Measurements from ENCODE around the gene SLC5A12.

DNA sequence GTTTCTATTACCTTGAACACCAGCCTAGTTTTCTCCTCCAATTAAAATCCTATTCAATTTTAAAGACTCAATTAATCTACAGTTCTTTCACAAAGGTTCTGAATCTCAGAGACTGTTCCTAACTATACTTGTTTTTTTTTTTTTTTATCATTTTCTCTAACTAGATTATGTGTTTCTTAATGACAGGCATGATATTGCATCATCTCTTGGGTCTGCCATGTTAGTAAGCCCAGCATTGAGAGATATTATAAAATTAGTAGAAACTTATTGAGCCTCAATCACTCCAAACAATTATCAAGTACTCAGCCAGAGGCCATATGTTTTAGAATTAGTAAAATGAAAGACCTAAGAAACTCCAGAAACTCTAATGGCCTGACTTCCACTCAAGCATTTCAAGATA, 28.1 kb upstream of the SLC5A12 start:
- TF ChIP-seq POLR2A (IDR thresholded peaks at IDR 0.05): no peak
- TF ChIP-seq, protein P1, sequence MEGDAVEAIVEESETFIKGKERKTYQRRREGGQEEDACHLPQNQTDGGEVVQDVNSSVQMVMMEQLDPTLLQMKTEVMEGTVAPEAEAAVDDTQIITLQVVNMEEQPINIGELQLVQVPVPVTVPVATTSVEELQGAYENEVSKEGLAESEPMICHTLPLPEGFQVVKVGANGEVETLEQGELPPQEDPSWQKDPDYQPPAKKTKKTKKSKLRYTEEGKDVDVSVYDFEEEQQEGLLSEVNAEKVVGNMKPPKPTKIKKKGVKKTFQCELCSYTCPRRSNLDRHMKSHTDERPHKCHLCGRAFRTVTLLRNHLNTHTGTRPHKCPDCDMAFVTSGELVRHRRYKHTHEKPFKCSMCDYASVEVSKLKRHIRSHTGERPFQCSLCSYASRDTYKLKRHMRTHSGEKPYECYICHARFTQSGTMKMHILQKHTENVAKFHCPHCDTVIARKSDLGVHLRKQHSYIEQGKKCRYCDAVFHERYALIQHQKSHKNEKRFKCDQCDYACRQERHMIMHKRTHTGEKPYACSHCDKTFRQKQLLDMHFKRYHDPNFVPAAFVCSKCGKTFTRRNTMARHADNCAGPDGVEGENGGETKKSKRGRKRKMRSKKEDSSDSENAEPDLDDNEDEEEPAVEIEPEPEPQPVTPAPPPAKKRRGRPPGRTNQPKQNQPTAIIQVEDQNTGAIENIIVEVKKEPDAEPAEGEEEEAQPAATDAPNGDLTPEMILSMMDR (IDR thresholded peaks at IDR 0.05): no peak

Measured in esophagus squamous epithelium (tissue), 4 donors.